Measurements from ENCODE around the gene FRZB.

- TF ChIP-seq, protein P1, sequence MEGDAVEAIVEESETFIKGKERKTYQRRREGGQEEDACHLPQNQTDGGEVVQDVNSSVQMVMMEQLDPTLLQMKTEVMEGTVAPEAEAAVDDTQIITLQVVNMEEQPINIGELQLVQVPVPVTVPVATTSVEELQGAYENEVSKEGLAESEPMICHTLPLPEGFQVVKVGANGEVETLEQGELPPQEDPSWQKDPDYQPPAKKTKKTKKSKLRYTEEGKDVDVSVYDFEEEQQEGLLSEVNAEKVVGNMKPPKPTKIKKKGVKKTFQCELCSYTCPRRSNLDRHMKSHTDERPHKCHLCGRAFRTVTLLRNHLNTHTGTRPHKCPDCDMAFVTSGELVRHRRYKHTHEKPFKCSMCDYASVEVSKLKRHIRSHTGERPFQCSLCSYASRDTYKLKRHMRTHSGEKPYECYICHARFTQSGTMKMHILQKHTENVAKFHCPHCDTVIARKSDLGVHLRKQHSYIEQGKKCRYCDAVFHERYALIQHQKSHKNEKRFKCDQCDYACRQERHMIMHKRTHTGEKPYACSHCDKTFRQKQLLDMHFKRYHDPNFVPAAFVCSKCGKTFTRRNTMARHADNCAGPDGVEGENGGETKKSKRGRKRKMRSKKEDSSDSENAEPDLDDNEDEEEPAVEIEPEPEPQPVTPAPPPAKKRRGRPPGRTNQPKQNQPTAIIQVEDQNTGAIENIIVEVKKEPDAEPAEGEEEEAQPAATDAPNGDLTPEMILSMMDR (IDR thresholded peaks at IDR 0.05), result no peak
- no peak for TF ChIP-seq POLR2A (IDR thresholded peaks at IDR 0.05)
These were observed 1.1 kb upstream of the FRZB start for GRCh38 chr2:182867426-182868053.
